Nephron progenitor cell (in vitro differentiated cells): ENCODE results near the gene ZSWIM5.

ENCODE experiments used
- DNase-seq: peaks from one replicate; pipeline ENCODE4 v3.0.0; 2021
- H3K27ac Mint-ChIP-seq: 2 replicates; pipeline ENCODE4 v1.8.0; 2021; ENCODE audit warnings: mild to moderate bottlenecking, moderate library complexity, mixed read lengths
- H3K27me3 Mint-ChIP-seq: 2 replicates; pipeline ENCODE4 v1.8.0; 2021; ENCODE audit warnings: mild to moderate bottlenecking, low read depth, mixed read lengths; ENCODE audit not compliant: poor library complexity
- H3K36me3 Mint-ChIP-seq: 2 replicates; pipeline ENCODE4 v1.8.0; 2021; ENCODE audit warnings: low read depth, mixed read lengths
- H3K4me1 Mint-ChIP-seq: 2 replicates; pipeline ENCODE4 v1.8.0; 2021; ENCODE audit warnings: mixed read lengths
- H3K4me3 Mint-ChIP-seq: 2 replicates; pipeline ENCODE4 v1.8.0; 2021; ENCODE audit warnings: mild to moderate bottlenecking, moderate library complexity, mixed read lengths
- H3K9me3 Mint-ChIP-seq: 2 replicates; pipeline ENCODE4 v1.8.0; 2021; ENCODE audit warnings: mild to moderate bottlenecking, moderate library complexity, mixed read lengths
- CTCF ChIP-seq: fragments of 200-600 bp; sonication (generic); IDR thresholded peaks from 2 replicates; pipeline ENCODE4 v1.5.0; 2021; ENCODE audit warnings: antibody characterized with exemption

ZSWIM5 gene

DNA sequence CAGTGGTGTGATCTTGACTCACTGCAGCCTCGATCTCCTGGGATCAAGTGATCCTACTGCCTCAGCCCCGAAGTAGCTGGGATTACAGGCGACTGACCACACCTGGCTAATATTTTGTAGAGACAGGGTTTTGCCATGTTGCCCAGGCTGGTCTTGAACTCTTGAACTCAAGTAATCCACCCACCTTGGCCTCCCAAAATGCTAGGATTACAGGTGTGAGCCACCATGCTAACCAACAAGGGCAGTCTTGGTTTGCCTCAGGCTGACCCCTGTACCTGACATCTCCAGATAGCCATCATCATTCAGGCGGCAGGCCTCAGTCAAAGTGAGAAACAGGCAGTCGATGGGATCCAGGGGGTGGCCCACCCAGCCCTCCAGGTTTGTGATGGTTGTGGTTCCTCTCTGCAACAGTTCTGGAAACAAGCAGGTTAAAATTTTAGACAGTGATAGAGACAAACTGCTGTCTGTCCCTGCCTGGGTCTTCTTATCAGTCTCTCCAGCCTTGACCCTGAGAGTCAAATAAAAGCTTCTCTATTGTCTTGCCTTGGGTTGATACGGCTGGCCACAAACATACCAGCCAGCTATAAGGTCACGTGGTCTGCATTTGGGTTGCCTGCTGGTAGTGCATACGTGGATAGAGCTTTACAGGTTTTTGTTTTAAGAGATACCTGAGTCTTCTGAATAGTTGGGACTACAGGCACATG, 167.6 kb downstream of the ZSWIM5 start:
- DNase-seq: no peak
- no peak for TF ChIP-seq CTCF
- Mint-ChIP-seq H3K27ac (no peak overlapping the region), H3K27me3 (no peaks in the 10 kb centered on the region), H3K36me3 (peaks cover 31% of the 10 kb centered on the region), H3K4me1 (peaks cover 4% of the 10 kb centered on the region), H3K9me3 (no peaks in the 10 kb centered on the region), H3K4me3 (no peak overlapping the region)

GRCh38 chr1:45038240-45038639, 168.2 kb downstream of the ZSWIM5 start:
- Mint-ChIP-seq H3K36me3 (peaks cover 31% of the 10 kb centered on the region), H3K4me1 (peaks cover 7% of the 10 kb centered on the region), H3K4me3 (no peak overlapping the region), H3K9me3 (no peaks in the 10 kb centered on the region), H3K27ac (no peak overlapping the region), H3K27me3 (no peaks in the 10 kb centered on the region)
- no peak for TF ChIP-seq CTCF
- DNase-seq: no peak

DNA sequence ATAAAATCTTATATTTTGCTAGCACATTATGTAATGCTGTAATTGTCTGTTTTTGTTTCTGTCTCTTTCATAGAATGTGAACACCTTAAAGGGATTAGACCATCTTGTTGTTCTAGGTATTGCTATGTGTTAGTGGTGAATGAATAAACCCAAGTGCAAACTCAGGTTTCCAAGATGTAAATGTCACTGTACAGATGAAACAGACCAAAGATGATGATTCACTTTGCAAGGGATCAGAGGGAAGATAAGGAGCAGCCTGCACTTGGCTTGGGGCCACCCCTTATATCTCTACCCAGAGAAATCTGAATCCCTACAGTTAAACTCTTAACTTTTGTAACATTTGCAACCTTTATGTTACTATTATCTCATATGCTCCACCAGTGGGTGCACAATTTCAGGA, 168.9 kb downstream of the ZSWIM5 start:
- Mint-ChIP-seq H3K27ac (no peak overlapping the region), H3K36me3 (peaks cover 28% of the 10 kb centered on the region), H3K27me3 (no peaks in the 10 kb centered on the region), H3K4me1 (peaks cover 15% of the 10 kb centered on the region), H3K9me3 (no peaks in the 10 kb centered on the region), H3K4me3 (no peak overlapping the region)
- TF ChIP-seq CTCF: no peak
- DNase-seq: no peak

GRCh38 chr1:45035631-45036301, 170.6 kb downstream of the ZSWIM5 start:
- H3K36me3 Mint-ChIP-seq: peaks cover 26% of the 10 kb centered on the region
- H3K4me3 Mint-ChIP-seq: no peak overlapping the region
- no peak for TF ChIP-seq CTCF
- H3K4me1 Mint-ChIP-seq: peaks cover 15% of the 10 kb centered on the region
- no peaks in the 10 kb centered on the region for H3K9me3 Mint-ChIP-seq
- no peak overlapping the region for H3K27ac Mint-ChIP-seq
- H3K27me3 Mint-ChIP-seq: no peaks in the 10 kb centered on the region
- no peak for DNase-seq

- no peak for TF ChIP-seq CTCF
- no peak overlapping the region for H3K27ac Mint-ChIP-seq
- H3K4me3 Mint-ChIP-seq: no peak overlapping the region
- peaks cover 15% of the 10 kb centered on the region for H3K4me1 Mint-ChIP-seq
- H3K36me3 Mint-ChIP-seq: peaks cover 31% of the 10 kb centered on the region
- H3K27me3 Mint-ChIP-seq: no peaks in the 10 kb centered on the region
- H3K9me3 Mint-ChIP-seq: no peaks in the 10 kb centered on the region
- no peak for DNase-seq
These were observed 173.0 kb downstream of the ZSWIM5 start for GRCh38 chr1:45033356-45033755.

DNA sequence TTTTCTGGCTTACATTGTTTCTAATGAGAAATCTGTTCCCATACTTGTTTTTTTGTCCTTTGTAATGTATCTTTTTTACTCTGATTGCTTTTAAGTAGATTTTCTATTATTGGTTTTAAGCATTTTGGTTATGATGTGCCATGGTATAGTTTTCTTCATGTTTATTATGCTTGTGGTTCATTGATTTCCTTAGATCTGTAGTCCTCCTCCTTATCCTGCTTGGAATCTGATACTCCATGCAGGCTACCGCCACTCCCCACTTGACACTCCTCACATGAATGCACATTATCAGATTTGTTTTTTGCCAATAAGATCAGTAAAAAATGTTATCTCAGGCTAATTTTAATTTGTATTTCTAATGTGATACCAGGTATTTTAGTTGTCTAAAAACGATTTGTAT, 173.6 kb downstream of the ZSWIM5 start:
- Mint-ChIP-seq H3K4me1 (peaks cover 15% of the 10 kb centered on the region), H3K4me3 (peak overlapping the region; percentile 4), H3K27me3 (no peaks in the 10 kb centered on the region), H3K27ac (no peak overlapping the region), H3K36me3 (peaks cover 27% of the 10 kb centered on the region), H3K9me3 (no peaks in the 10 kb centered on the region)
- TF ChIP-seq CTCF: no peak
- no peak for DNase-seq
